IMR-90 (cell line): ENCODE measurements around the gene PAXX. TPM values are rescaled to one million over a fixed set of nuclear protein-coding genes. Genes with fewer than 3 reads are reported as not detected.

Experiments
- ATAC-seq: fragments of 200-7000 bp; cut with Tn5 transposase; 2 replicates; pipeline ENCODE4 v1.9.1; 2020; ENCODE audit warnings: low read depth, mild to moderate bottlenecking, moderate library complexity
- BruUV-seq: library from RNA; stranded (reverse); fragments of 400-500 nt; replicated peaks from 2 replicates; lab custom pipeline; 2021; lab: Mats Ljungman, UMichigan
- CTCF ChIA-PET: fragments of 300-600 bp; formaldehyde crosslinking; extraction: SDS; loops from one replicate; lab custom pipeline; 2021; ENCODE audit warnings: antibody characterized with exemption; lab: Yijun Ruan, JAX
- POLR2A ChIA-PET: fragments of 300-600 bp; sonication (Branson Sonifier 250); formaldehyde crosslinking; loops from one replicate; lab custom pipeline; 2022; ENCODE audit warnings: antibody characterized with exemption; ENCODE audit not compliant: unreplicated experiment; lab: Charles Lee
- DNase-seq: peaks from one replicate; pipeline ENCODE4 v3.0.0; 2013
- H2AFZ ChIP-seq: replicated peaks from 2 replicates; pipeline ENCODE3; 2013; ENCODE audit warnings: low read length, mild to moderate bottlenecking; ENCODE audit not compliant: poor library complexity
- H2AK5ac ChIP-seq: 2 replicates; pipeline ENCODE4 v1.6.1; 2013; ENCODE audit warnings: low read depth, low read length, inconsistent platforms
- H2AK9ac ChIP-seq: replicated peaks from 2 replicates; pipeline ENCODE3; 2013; ENCODE audit warnings: mild to moderate bottlenecking, low read depth, low read length, moderate library complexity; ENCODE audit not compliant: poor library complexity
- H2BK120ac ChIP-seq: 2 replicates; pipeline ENCODE4 v1.6.1; 2013; ENCODE audit warnings: low read depth, low read length, inconsistent platforms
- H2BK15ac ChIP-seq: 3 replicates; pipeline ENCODE4 v1.6.1; 2013; ENCODE audit warnings: low read depth, low read length, inconsistent platforms
- H2BK20ac ChIP-seq: 2 replicates; pipeline ENCODE4 v1.6.1; 2013; ENCODE audit warnings: low read depth, mild to moderate bottlenecking, inconsistent platforms, low read length, moderate library complexity
- H2BK5ac ChIP-seq: 2 replicates; pipeline ENCODE4 v1.6.1; 2013; ENCODE audit warnings: mild to moderate bottlenecking, low read depth, low read length, inconsistent platforms; ENCODE audit not compliant: poor library complexity, severe bottlenecking
- H3K14ac ChIP-seq: replicated peaks from 2 replicates; pipeline ENCODE4 v1.6.1; 2013; ENCODE audit warnings: low read depth, low read length, inconsistent platforms
- H3K18ac ChIP-seq: 2 replicates; pipeline ENCODE4 v1.6.1; 2013; ENCODE audit warnings: low read depth, low read length, control low read depth
- H3K23ac ChIP-seq: 2 replicates; pipeline ENCODE4 v1.6.1; 2013; ENCODE audit warnings: low read depth, low read length, inconsistent platforms
- H3K27ac ChIP-seq: 2 replicates; pipeline ENCODE4 v1.5.1; 2013; ENCODE audit warnings: mild to moderate bottlenecking, control low read depth, low read length; ENCODE audit not compliant: insufficient read depth
- H3K27me3 ChIP-seq: 2 replicates; pipeline ENCODE4 v1.6.1; 2013; ENCODE audit warnings: low read length; ENCODE audit not compliant: control insufficient read depth, insufficient read depth
- H3K36me3 ChIP-seq: 2 replicates; pipeline ENCODE4 v1.6.1; 2013; ENCODE audit warnings: low read length, mixed read lengths; ENCODE audit not compliant: control insufficient read depth, insufficient read depth
- H3K4ac ChIP-seq: 2 replicates; pipeline ENCODE4 v1.6.1; 2013; ENCODE audit warnings: low read depth, low read length, inconsistent platforms
- H3K4me1 ChIP-seq: 2 replicates; pipeline ENCODE4 v1.6.1; 2013; ENCODE audit warnings: low read length, mixed read lengths; ENCODE audit not compliant: control insufficient read depth, insufficient read depth
- H3K4me2 ChIP-seq: 2 replicates; pipeline ENCODE4 v1.6.1; 2013; ENCODE audit warnings: low read depth, mild to moderate bottlenecking, control low read depth, low read length, moderate library complexity
- H3K4me3 ChIP-seq: 2 replicates; pipeline ENCODE4 v1.5.1; 2013; ENCODE audit warnings: low read depth, mild to moderate bottlenecking, control low read depth, low read length, moderate library complexity; ENCODE audit not compliant: insufficient read depth
- H3K56ac ChIP-seq: 2 replicates; pipeline ENCODE4 v1.6.1; 2013; ENCODE audit warnings: low read length, inconsistent platforms; ENCODE audit not compliant: insufficient read depth; ENCODE audit errors: extremely low read depth
- H3K79me1 ChIP-seq, 2 experiments: 2 replicates each; pipeline ENCODE4 v1.6.1; 2013; ENCODE audit warnings: low read length in 2 of 2, inconsistent platforms in 1 of 2, low read depth in 1 of 2
- H3K9ac ChIP-seq: 2 replicates; pipeline ENCODE4 v1.6.1; 2013; ENCODE audit warnings: low read depth, low read length, control low read depth
- H3K9me1 ChIP-seq: 2 replicates; pipeline ENCODE4 v1.6.1; 2013; ENCODE audit warnings: low read length, inconsistent platforms; ENCODE audit not compliant: insufficient read depth
- H3K9me3 ChIP-seq: 2 replicates; pipeline ENCODE4 v1.6.1; 2013; ENCODE audit warnings: low read length; ENCODE audit not compliant: control insufficient read depth, insufficient read depth
- H4K20me1 ChIP-seq: 2 replicates; pipeline ENCODE4 v1.6.1; 2013; ENCODE audit warnings: low read length, inconsistent platforms; ENCODE audit not compliant: insufficient read depth
- H4K5ac ChIP-seq: 2 replicates; pipeline ENCODE4 v1.6.1; 2013; ENCODE audit warnings: mild to moderate bottlenecking, low read depth, low read length, control low read depth
- H4K8ac ChIP-seq, 2 experiments: 2 replicates each; pipeline ENCODE4 v1.6.1; 2013; ENCODE audit warnings: low read depth in 2 of 2, low read length in 2 of 2, control low read depth in 1 of 2, inconsistent platforms in 1 of 2
- H4K91ac ChIP-seq: 2 replicates; pipeline ENCODE4 v1.6.1; 2013; ENCODE audit warnings: low read depth, low read length, inconsistent platforms; ENCODE audit not compliant: insufficient read depth
- CEBPB ChIP-seq: IDR thresholded peaks from 2 replicates; pipeline ENCODE4 v1.6.1; 2012; ENCODE audit warnings: low read depth, low read length, improper control_type of control experiment
- CTCF ChIP-seq: conservative IDR thresholded peaks from 2 replicates; pipeline ENCODE4 v1.5.1; 2012; ENCODE audit warnings: mild to moderate bottlenecking, low read depth, low read length, improper control_type of control experiment
- MAZ ChIP-seq: IDR thresholded peaks from 2 replicates; pipeline ENCODE4 v1.6.1; 2012; ENCODE audit warnings: low read depth, mild to moderate bottlenecking, low read length, improper control_type of control experiment, moderate library complexity, borderline replicate concordance
- RFX5 ChIP-seq: IDR thresholded peaks from 2 replicates; pipeline ENCODE4 v1.8.0; 2012; ENCODE audit warnings: low read depth, mild to moderate bottlenecking, low read length, moderate library complexity
- SMC3 ChIP-seq: fragments of 150-350 bp; IDR thresholded peaks from 2 replicates; pipeline ENCODE4 v1.6.1; 2016; ENCODE audit warnings: low read depth, mild to moderate bottlenecking, antibody characterized with exemption, low read length, moderate library complexity
- WGBS, 2 experiments: methylation state at CpG; one replicate each; pipeline versions ENCODE4 v1.1.5 to v1.1.7; 2013; ENCODE audit warnings: missing lambda C conversion rate in 2 of 2; ENCODE audit not compliant: insufficient read length in 1 of 2; ENCODE audit errors: extremely low coverage in 2 of 2; 5-methylcytosine and 5-hydroxymethylcytosine counted together
- dilution Hi-C: fragments of 300-500 bp; cut with HindIII; formaldehyde crosslinking; loops from one replicate; pipeline ENCODE4 v1.14.3; 2018; ENCODE audit warnings: low sequenced_read_pairs; ENCODE audit not compliant: unreplicated experiment
- in situ Hi-C: fragments of 300-500 bp; cut with MboI; formaldehyde crosslinking; loops from 3 replicates; pipeline ENCODE4 v1.14.3; 2019; ENCODE audit warnings: low sequenced_read_pairs, inconsistent platforms, mixed read lengths
- intact Hi-C: fragments of 100-400 bp; cut with micrococcal nuclease; formaldehyde crosslinking; loops from 2 replicates; pipeline ENCODE4 v1.10.0; 2022
- polyA plus RNA-seq, 3 experiments: library from polyadenylated mRNA; depleted of rRNA; stranded (reverse); fragments of >200 nt; gene quantifications; 2 replicates each; pipeline ENCODE4 v1.2.3, GENCODE V29; 2012; ENCODE audit warnings: low replicate concordance in 1 of 3
- total RNA-seq: library from RNA; depleted of rRNA; stranded (reverse); fragments of >200 nt; gene quantifications from 2 replicates; pipeline ENCODE4 v1.2.3, GENCODE V29; 2012

Gene PAXX
- total and polyA plus RNA-seq, 2 of the 4 experiments (the other 2 are of a cell fraction) = 5.7 to 24.6 TPM

GRCh38 chr9:137023583-137023991 lies 31.4 kb downstream of the PAXX start:
- ChIA-PET POLR2A (no interaction called here), CTCF (no interaction called here)
- Histone ChIP-seq H3K4me2 (no peak overlapping the region), H2BK5ac (no peak overlapping the region), H3K9ac (no peak overlapping the region), H3K27me3 (no peaks in the 10 kb centered on the region), H3K9me1 (peaks cover 4% of the 10 kb centered on the region; the same call in 1 of the 2 replicates), H4K5ac (no peak overlapping the region), H3K79me1 (peaks cover 0 to 7% of the 10 kb centered on the region in 2 experiments; a peak in 2 of 4 replicates), H2BK20ac (no peak overlapping the region), H2BK15ac (no peak overlapping the region), H3K4ac (no peak overlapping the region), H3K14ac (no peak overlapping the region), H3K4me1 (peaks cover 5% of the 10 kb centered on the region), H2BK120ac (no peak overlapping the region), H2AK5ac (no peak overlapping the region), H3K4me3 (no peak overlapping the region), H2AK9ac (no peak overlapping the region), H4K8ac (no peak overlapping the region), H3K23ac (no peak overlapping the region), H2AFZ (no peak overlapping the region), H4K91ac (no peak overlapping the region), H3K27ac (no peak overlapping the region), H3K36me3 (peaks cover 2% of the 10 kb centered on the region; the same call in 1 of the 2 replicates), H4K20me1 (no peaks in the 10 kb centered on the region; the same call in 1 of the 2 replicates), H3K9me3 (no peaks in the 10 kb centered on the region), H3K56ac (no peak overlapping the region), H3K18ac (no peak overlapping the region)
- WGBS, 2 experiments = 71% methylated on average over 10 of the region's 15 CpGs; no CpG with 5 or more reads in 1 of the 2 experiments
- no peak for DNase-seq
- TF ChIP-seq RFX5 = no peak
- TF ChIP-seq MAZ = no peak
- no peak for TF ChIP-seq CTCF
- TF ChIP-seq CEBPB = no peak
- no peak for TF ChIP-seq SMC3
- in situ Hi-C loops (no loop called here), intact Hi-C loops (no loop called here), dilution Hi-C loops (no loop called here)
- no peak for ATAC-seq
- BruUV-seq = no TSS peak
